Measurements from ENCODE around the gene AGFG2. TPM values are rescaled to one million over a fixed set of nuclear protein-coding genes. Genes with fewer than 3 reads are reported as not detected.

Gene AGFG2
- total and polyA plus RNA-seq, 7 donors: 17.5 to 33.0 (median 28.8) TPM

Small RNA genes within 50 kb of the gene (small RNA-seq; reads per million reads assigned to genes)
- gene RN7SL416P (0 reads per million in 3 donors), gene SAP25 (0 reads per million in 3 donors)

Other genes with a start within 250 kb of the AGFG2 start
- gene SPDYE3, start 231.5 kb upstream of the AGFG2 start, total RNA-seq: not detected
- gene SPDYE3, start 231.5 kb upstream of the AGFG2 start, polyA plus RNA-seq: under 1 TPM in 1 of 3 donors, not detected in 2; 0.16 TPM
- 10 to 100 TPM; 25.3 to 56.2 (median 44.4) TPM for gene PILRB, start 181.1 kb upstream of the AGFG2 start, total RNA-seq
- gene PILRB, start 181.1 kb upstream of the AGFG2 start, polyA plus RNA-seq: 10 to 100 TPM in 1 of 3 donors, 1 to 10 TPM in 2; 4.9 to 65.6 (median 7.2) TPM
- 10 to 100 TPM in 1 of 4 donors, 1 to 10 TPM in 3; 5.0 to 10.0 (median 5.9) TPM for gene PILRA, start 165.7 kb upstream of the AGFG2 start, total RNA-seq
- 1 to 10 TPM; 5.4 to 6.9 (median 5.5) TPM for gene PILRA, start 165.7 kb upstream of the AGFG2 start, polyA plus RNA-seq
- gene ZCWPW1, start 110.5 kb upstream of the AGFG2 start, total RNA-seq: 1 to 10 TPM; 3.8 to 9.4 (median 6.2) TPM
- gene ZCWPW1, start 110.5 kb upstream of the AGFG2 start, polyA plus RNA-seq: 1 to 10 TPM; 1.2 to 6.2 (median 5.4) TPM
- gene MEPCE, start 109.4 kb upstream of the AGFG2 start, total RNA-seq: 10 to 100 TPM; 20.0 to 29.7 (median 25.5) TPM
- 10 to 100 TPM; 18.0 to 32.1 (median 19.7) TPM for gene MEPCE, start 109.4 kb upstream of the AGFG2 start, polyA plus RNA-seq
- gene PPP1R35, start 102.7 kb upstream of the AGFG2 start, total RNA-seq: 10 to 100 TPM; 17.4 to 42.6 (median 35.2) TPM
- gene PPP1R35, start 102.7 kb upstream of the AGFG2 start, polyA plus RNA-seq: 10 to 100 TPM; 28.2 to 45.5 (median 31.4) TPM
- gene SPACDR, start 74.9 kb upstream of the AGFG2 start, total RNA-seq: under 1 TPM in 1 of 4 donors, not detected in 3; 0.95 TPM
- under 1 TPM in 1 of 3 donors, not detected in 2; 0.63 TPM for gene SPACDR, start 74.9 kb upstream of the AGFG2 start, polyA plus RNA-seq
- 10 to 100 TPM; 24.4 to 31.6 (median 28.5) TPM for gene TSC22D4, start 60.0 kb upstream of the AGFG2 start, total RNA-seq
- 10 to 100 TPM; 46.8 to 53.5 (median 51.1) TPM for gene TSC22D4, start 60.0 kb upstream of the AGFG2 start, polyA plus RNA-seq
- gene NYAP1, start 55.3 kb upstream of the AGFG2 start, total RNA-seq: 1 to 10 TPM; 1.1 to 1.5 (median 1.4) TPM
- gene NYAP1, start 55.3 kb upstream of the AGFG2 start, polyA plus RNA-seq: 1 to 10 TPM in 1 of 3 donors, under 1 TPM in 1, not detected in 1; 0.23 to 1.6 TPM
- 1 to 10 TPM in 2 of 4 donors, under 1 TPM in 1, not detected in 1; 0.71 to 2.5 (median 1.9) TPM for gene SAP25, start 34.7 kb downstream of the AGFG2 start, total RNA-seq
- 1 to 10 TPM in 1 of 3 donors, not detected in 2; 7.2 TPM for gene SAP25, start 34.7 kb downstream of the AGFG2 start, polyA plus RNA-seq
- 10 to 100 TPM; 28.9 to 74.5 (median 42.9) TPM for gene LRCH4, start 46.9 kb downstream of the AGFG2 start, total RNA-seq
- 10 to 100 TPM; 28.2 to 92.3 (median 40.7) TPM for gene LRCH4, start 46.9 kb downstream of the AGFG2 start, polyA plus RNA-seq
- 1 to 10 TPM in 1 of 4 donors, under 1 TPM in 2, not detected in 1; 0.27 to 2.8 (median 0.71) TPM for gene FBXO24, start 47.1 kb downstream of the AGFG2 start, total RNA-seq
- 1 to 10 TPM in 1 of 3 donors, under 1 TPM in 2; 0.46 to 1.2 (median 0.95) TPM for gene FBXO24, start 47.1 kb downstream of the AGFG2 start, polyA plus RNA-seq
- gene PCOLCE, start 63.2 kb downstream of the AGFG2 start, total RNA-seq: 10 to 100 TPM; 14.3 to 76.4 (median 21.4) TPM
- gene PCOLCE, start 63.2 kb downstream of the AGFG2 start, polyA plus RNA-seq: 10 to 100 TPM in 2 of 3 donors, 1 to 10 TPM in 1; 2.3 to 36.7 (median 10.8) TPM
- 10 to 100 TPM in 3 of 4 donors, 1 to 10 TPM in 1; 8.0 to 16.4 (median 12.0) TPM for gene MOSPD3, start 73.3 kb downstream of the AGFG2 start, total RNA-seq
- gene MOSPD3, start 73.3 kb downstream of the AGFG2 start, polyA plus RNA-seq: 10 to 100 TPM; 18.0 to 19.2 (median 18.7) TPM
- gene TFR2, start 102.3 kb downstream of the AGFG2 start, total RNA-seq: under 1 TPM in 1 of 4 donors, not detected in 3; 0.71 TPM
- gene TFR2, start 102.3 kb downstream of the AGFG2 start, polyA plus RNA-seq: 1 to 10 TPM in 1 of 3 donors, not detected in 2; 2.2 TPM
- gene ACTL6B, start 117.2 kb downstream of the AGFG2 start, total RNA-seq: under 1 TPM in 2 of 4 donors, not detected in 2; 0.68 to 0.71 TPM
- gene ACTL6B, start 117.2 kb downstream of the AGFG2 start, polyA plus RNA-seq: under 1 TPM in 1 of 3 donors, not detected in 2; 0.58 TPM
- 100 to 1,000 TPM; 133 to 199 (median 163) TPM for gene GNB2, start 134.5 kb downstream of the AGFG2 start, total RNA-seq
- 100 to 1,000 TPM; 230 to 286 (median 236) TPM for gene GNB2, start 134.5 kb downstream of the AGFG2 start, polyA plus RNA-seq
- gene GIGYF1, start 155.0 kb downstream of the AGFG2 start, total RNA-seq: 10 to 100 TPM; 24.8 to 47.1 (median 26.6) TPM
- 10 to 100 TPM in 1 of 3 donors, 1 to 10 TPM in 2; 3.5 to 27.9 (median 4.8) TPM for gene GIGYF1, start 155.0 kb downstream of the AGFG2 start, polyA plus RNA-seq
- gene POP7, start 166.9 kb downstream of the AGFG2 start, total RNA-seq: 10 to 100 TPM; 20.5 to 39.5 (median 31.7) TPM
- 10 to 100 TPM; 43.5 to 46.2 (median 44.4) TPM for gene POP7, start 166.9 kb downstream of the AGFG2 start, polyA plus RNA-seq
- not detected for gene EPO, start 181.3 kb downstream of the AGFG2 start, total RNA-seq
- gene EPO, start 181.3 kb downstream of the AGFG2 start, polyA plus RNA-seq: not detected
- not detected for gene ZAN, start 194.4 kb downstream of the AGFG2 start, total RNA-seq
- gene ZAN, start 194.4 kb downstream of the AGFG2 start, polyA plus RNA-seq: not detected